NCI-H82 treated with DMSO at 0.1 percent for 48 hours (cell line): ENCODE results near the gene RNF32.
"Not testable (repeated sequence)": the region's sequence is repeated elsewhere in the genome, so short reads cannot be mapped to it uniquely, and the experiment has no call there.

Experiments
- DNase-seq: peaks from one replicate; lab custom pipeline; 2025; ENCODE audit not compliant: unreplicated experiment; lab: John Stamatoyannopoulos, UW

Gene RNF32

GRCh38 chr7:156640949-156641485, 443 bp downstream of the RNF32 start:
- no peak for DNase-seq

DNA sequence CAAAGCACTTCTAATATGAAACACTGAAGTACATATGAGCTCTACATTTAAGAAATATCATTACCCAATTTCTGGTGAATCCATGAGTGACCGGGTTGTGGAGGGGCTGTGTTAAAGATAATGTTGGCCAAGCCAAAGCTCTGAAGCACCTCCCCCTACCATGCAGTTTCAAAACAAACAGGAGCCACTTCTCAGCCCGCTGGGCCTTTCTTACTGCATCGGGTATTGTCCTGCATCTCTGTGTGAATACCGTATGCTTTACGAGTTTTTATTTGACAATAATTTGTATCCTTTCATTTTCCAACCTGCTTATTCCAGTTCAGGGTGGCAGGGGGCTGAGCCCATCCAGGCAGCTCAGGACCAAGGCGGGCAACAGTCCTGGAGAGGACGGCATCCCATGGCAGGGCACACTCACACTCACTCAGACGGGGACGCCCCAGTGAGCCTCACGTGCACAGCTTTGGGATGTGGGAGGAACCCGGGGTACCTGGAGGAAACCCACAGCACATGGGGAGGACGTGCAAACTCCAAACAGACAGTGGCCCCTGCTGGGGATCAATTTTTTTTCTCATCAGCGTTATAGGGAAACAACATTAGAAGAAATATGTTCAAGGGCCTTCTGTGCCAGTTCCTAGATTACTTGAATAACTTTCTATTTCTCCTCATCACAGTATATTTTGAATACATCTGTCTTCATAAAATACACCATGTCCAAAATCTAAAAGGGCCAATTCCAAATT, 1.9 kb downstream of the RNF32 start:
- no peak for DNase-seq

GRCh38 chr7:156647330-156647729, 6.8 kb downstream of the RNF32 start:
- DNase-seq, result not testable (repeated sequence)

DNA sequence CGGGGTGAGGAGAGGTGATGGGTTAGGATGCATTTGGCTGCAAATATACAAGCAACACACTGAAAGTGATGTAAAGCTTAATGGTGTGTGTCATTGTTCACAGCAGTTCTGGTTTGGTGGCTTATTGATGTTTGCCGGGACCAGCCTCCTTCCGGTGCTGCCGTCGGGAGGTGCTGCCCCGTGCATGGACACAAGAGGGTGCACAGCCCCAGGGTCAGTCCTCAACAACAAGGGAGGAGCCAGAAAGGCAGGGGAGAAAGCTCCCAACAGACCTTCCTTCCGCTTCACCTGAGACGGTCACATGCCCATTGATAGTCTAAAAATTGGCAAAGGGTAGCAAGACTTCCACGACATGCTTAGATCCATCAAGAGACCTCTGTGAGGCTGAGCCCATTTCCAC, 9.5 kb downstream of the RNF32 start:
- DNase-seq, result no peak

DNA sequence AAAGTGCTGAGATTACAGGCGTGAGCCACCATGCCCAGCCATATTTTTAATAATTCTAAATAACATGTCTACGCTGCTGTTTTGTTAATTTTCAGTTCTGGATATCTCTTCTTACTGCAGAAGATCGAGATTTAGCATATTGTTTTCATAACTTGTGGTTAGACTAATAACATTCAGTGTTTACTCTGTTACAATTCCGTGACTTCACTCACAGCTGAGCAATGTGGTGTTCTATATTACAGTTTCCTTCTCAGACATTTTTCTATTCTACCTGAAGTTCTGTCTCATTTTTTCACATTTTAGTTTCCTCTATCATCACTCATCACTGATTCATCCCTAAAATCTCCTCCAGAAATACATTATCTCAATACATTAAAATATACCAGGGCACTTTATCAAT, 10.9 kb downstream of the RNF32 start:
- DNase-seq, result no peak

DNA sequence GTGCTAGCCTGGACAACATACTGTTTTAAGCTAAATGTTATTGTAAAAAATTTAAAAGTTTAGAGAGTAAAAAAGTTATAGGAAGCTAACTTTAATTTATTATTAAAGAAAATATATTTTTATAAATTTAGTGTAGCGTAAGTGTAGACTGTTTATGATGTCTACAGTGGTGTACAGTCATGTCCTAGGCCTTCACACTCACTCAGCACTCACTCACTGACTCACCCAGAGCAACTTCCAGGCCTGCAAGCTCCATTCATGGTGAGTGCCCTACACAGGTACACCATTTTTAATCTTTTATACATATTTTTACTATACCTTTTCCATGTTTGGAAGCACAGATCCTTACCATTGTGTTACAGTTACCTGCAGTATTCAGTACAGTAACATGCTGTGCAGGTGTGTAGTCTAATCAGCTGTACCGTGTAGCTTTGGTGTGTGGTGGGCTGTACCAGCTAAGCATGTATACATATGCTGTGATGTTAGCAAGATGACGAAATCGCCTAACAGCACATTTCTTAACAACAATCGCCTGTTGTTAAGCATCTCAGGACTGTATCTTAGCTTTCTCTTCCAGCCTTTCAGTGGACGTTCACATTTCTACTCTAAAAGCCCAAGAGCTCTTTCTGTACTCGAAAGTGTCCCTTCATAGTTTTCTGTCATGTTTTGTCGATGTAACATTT, 12.5 kb downstream of the RNF32 start:
- DNase-seq, result no peak

GRCh38 chr7:156654511-156655234, 14.1 kb downstream of the RNF32 start:
- DNase-seq, result no peak

- no peak for DNase-seq
Measured at GRCh38 chr7:156655251-156655650, 14.7 kb downstream of the RNF32 start.

- DNase-seq, result no peak
Measured at GRCh38 chr7:156655983-156656382, 15.4 kb downstream of the RNF32 start.

- no peak for DNase-seq
Measured at GRCh38 chr7:156656598-156656997, 16.0 kb downstream of the RNF32 start.

DNA sequence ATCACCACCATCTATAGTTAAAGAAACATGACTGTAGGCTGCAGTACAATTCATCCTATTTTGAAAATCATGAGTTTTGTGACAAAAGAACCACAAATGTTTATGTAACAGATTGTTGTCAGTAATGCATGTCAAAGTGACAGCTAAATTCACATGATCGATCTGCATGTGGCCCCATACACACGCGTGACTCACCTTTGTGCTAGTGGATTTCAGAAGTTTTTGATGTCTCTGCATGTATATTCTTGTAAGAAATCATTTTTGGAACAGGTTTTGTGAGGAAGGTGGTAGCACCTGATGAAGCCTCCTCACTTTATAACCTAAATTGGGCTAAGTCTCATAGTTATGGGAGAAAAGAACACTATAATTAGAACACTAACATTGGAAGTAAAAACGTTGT, 17.1 kb downstream of the RNF32 start:
- no peak for DNase-seq

DNA sequence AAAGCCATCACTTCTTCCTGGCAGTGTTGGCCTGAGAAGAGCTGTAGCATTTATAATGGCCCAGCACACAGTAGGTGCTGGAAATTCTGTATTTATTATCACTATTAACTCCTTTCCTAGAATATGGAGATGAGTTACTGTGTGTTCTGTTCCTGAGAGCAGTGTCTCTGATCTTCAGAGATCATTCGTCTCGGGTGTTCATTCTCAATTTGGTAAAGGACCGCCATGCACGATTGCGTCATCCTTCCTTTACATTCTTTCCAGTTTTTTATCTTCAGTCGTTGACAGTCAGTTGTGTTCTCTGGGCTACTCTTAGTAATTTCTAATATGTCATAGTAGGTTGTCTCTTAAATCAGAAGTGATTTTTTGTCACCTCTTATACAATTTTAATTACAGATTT, 18.6 kb downstream of the RNF32 start:
- DNase-seq, result no peak

DNA sequence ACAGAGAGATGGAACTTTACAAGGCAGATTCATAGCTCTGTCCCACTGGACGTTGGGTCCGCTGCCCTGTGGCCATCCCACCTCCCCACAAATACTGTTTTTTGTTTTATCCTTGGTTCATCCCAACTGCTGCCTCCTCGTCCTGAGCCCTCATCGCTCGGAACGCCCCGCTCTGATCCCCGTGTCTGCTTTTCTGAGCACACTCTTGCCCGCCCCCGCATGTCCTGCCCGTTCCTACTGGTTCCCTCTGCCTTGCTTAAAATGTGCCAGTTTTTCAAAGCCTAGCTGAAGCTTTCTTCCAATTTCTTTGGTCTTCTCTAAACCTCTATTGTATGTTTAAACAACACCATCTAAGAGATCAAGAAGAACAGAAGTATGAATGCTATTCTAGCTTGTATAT, 19.4 kb downstream of the RNF32 start:
- no peak for DNase-seq

- DNase-seq, result no peak
Measured at GRCh38 chr7:156661637-156662036, 21.1 kb downstream of the RNF32 start.

DNA sequence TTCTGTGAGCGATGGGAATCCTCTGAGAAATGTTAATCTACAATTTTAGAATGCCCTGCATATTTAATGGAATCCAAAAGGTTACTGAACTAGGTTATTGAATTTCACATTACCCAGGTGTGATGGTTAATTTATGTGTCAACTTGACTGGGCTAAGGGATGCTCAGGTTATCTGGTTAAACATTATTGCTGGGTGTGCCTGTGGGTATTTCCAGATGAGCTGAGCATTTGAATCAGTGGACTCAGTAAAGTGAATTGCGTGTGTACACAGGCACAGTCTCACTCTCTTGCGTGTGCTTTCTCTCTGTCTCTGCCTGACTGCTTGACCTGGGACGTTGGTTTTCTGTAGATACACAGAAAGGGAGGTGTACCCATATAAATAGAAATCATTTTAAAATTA, 21.7 kb downstream of the RNF32 start:
- no peak for DNase-seq

- no peak for DNase-seq
Measured at GRCh38 chr7:156665101-156665500, 24.5 kb downstream of the RNF32 start.

DNA sequence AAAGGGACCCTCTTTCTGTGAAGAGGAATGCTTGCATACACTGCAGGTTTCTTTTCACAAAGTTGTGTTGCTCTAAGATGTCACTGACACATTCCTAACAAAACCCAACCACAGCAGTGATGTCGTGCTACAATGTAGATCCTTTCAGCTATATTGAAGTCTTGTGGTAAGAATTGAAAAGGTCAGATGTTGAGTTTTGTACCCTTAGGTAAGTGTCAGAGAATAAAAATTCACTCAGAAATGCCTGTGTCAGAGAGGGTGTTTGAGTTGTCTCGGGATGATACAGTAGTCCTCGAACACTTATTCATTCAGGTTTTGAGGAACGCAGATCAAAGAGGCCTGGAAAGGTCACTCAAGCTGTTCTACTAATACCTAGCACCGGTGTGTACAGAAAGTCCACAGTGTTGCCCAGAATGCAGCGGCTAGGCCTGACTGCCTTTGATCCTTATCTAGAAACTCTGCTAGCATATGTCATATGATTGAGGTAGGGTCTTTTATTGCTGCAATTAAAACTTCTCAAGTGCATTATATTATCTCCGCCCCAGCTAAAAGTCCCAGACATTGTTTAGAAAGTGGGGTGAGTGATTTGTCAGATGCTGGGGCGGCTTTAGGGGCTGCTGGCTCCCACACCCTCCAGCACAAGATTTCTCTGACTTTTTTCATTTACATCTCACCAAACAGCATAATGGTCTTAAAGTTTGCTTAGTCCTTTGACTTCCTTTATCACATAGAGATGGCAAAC, 26.0 kb downstream of the RNF32 start:
- no peak for DNase-seq

DNA sequence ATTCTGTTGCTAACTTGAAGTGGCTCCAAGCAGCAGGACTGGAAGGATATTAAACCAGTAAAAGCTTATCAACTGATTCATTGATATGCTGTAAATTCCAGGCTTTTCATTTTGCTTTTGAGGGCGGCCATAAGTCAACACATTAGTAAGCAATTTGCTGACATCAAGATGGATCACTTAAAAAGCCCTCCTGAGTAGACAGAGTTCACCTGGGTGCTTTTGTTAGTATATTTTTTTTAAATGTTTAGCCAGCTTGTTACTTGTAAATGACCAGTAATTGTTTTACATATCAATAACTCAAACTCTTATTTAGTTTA, 26.5 kb downstream of the RNF32 start:
- DNase-seq, result no peak

GRCh38 chr7:156668130-156668741, 27.7 kb downstream of the RNF32 start:
- no peak for DNase-seq

DNA sequence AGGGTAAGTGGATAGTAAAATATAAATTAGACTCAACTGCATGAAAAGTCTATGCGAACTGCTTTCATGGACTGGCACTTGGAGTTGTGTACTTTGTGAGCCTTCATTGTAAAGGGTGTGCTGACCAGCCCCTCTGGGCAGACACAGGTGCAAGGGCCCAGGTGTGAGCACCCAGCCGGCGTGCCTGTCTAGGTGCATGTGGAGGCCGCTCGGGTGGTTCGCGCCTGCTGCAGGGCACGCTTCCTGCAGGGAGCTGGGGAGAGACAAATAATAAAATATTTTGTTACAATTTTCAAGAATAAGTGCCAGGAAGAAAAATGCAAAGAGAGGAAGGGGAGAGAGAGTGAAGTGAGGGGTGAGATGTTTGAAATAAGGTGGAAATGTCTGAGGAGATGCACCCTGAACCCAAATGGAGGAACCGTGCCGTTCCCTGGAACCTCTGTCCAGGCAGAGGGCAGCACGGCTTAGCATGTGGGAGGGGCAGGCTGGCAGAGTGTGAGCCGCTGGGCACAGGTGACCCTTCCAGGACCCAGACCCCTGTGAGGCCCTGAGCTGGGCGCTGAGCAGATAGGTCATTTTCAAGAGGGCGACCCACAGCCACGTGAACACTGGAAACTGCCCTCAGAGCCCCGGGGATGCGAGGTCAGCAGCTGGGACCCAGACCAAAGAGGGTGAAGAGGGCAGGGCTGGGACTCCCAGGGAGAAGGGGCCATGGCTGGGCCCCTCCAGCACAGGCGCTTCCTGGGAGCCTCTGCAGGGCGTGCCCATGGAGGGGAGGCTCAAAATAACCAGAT, 28.7 kb downstream of the RNF32 start:
- no peak for DNase-seq
